B cell (primary cell): ENCODE results near the gene VIP.

ENCODE experiments used
- CTCF ChIP-seq: fragments of 200-600 bp; IDR thresholded peaks from one replicate; pipeline ENCODE4 v1.8.0; 2022; ENCODE audit warnings: antibody characterized with exemption, mild to moderate bottlenecking
- EZH2 ChIP-seq: IDR thresholded peaks from 2 replicates; pipeline ENCODE4 v1.6.1; 2012; ENCODE audit warnings: borderline replicate concordance, low read depth, mild to moderate bottlenecking, moderate library complexity, low read length; ENCODE audit not compliant: insufficient read depth, poor library complexity, severe bottlenecking

- TF ChIP-seq CTCF (no peak), EZH2 (no peak)
Measured at GRCh38 chr6:152783217-152783878, 32.8 kb downstream of the VIP start.
